ENCODE results near the gene CLSTN2.

The CLSTN2 gene

GRCh38 chr3:140468407-140468806 is 533.4 kb downstream of the CLSTN2 start:
- no peak for DNase-seq

GRCh38 chr3:140469491-140469890 is 534.5 kb downstream of the CLSTN2 start:
- DNase-seq: no peak

GRCh38 chr3:140470211-140470610 is 535.2 kb downstream of the CLSTN2 start:
- DNase-seq: no peak

GRCh38 chr3:140470962-140471361 is 536.0 kb downstream of the CLSTN2 start:
- DNase-seq: no peak

- no peak for DNase-seq
These were observed 537.5 kb downstream of the CLSTN2 start for GRCh38 chr3:140472306-140473020.

GRCh38 chr3:140487566-140487965 is 552.6 kb downstream of the CLSTN2 start:
- DNase-seq: no peak

- no peak for DNase-seq
These were observed 558.3 kb downstream of the CLSTN2 start for GRCh38 chr3:140493271-140493670.

- no peak for DNase-seq
These were observed 560.0 kb downstream of the CLSTN2 start for GRCh38 chr3:140494970-140495369.

GRCh38 chr3:140497331-140497730 is 562.3 kb downstream of the CLSTN2 start:
- DNase-seq: no peak

GRCh38 chr3:140499114-140499757 is 564.3 kb downstream of the CLSTN2 start:
- DNase-seq: peak; percentile 51

GRCh38 chr3:140500473-140500872 is 565.5 kb downstream of the CLSTN2 start:
- DNase-seq: peak; percentile 31

- no peak for DNase-seq
These were observed 566.2 kb downstream of the CLSTN2 start for GRCh38 chr3:140501061-140501769.

GRCh38 chr3:140501770-140502364 is 566.9 kb downstream of the CLSTN2 start:
- no peak for DNase-seq

- DNase-seq: peak; percentile 35
These were observed 570.2 kb downstream of the CLSTN2 start for GRCh38 chr3:140505213-140505612.

- DNase-seq: no peak
These were observed 570.9 kb downstream of the CLSTN2 start for GRCh38 chr3:140505876-140506275.

- no peak for DNase-seq
These were observed 573.6 kb downstream of the CLSTN2 start for GRCh38 chr3:140508550-140508949.

- no peak for DNase-seq
These were observed 574.5 kb downstream of the CLSTN2 start for GRCh38 chr3:140509534-140509933.

- no peak for DNase-seq
These were observed 575.4 kb downstream of the CLSTN2 start for GRCh38 chr3:140510303-140510861.

GRCh38 chr3:140521751-140522445 is 586.9 kb downstream of the CLSTN2 start:
- no peak for DNase-seq

- DNase-seq: no peak
These were observed 587.8 kb downstream of the CLSTN2 start for GRCh38 chr3:140522653-140523380.

- no peak for DNase-seq
These were observed 588.6 kb downstream of the CLSTN2 start for GRCh38 chr3:140523600-140523999.

- no peak for DNase-seq
These were observed 592.2 kb downstream of the CLSTN2 start for GRCh38 chr3:140527156-140527555.

Data from COR-L47 (cell line).